ENCODE data around the gene OPTC. TPM values are rescaled to one million over a fixed set of nuclear protein-coding genes. Genes with fewer than 3 reads are reported as not detected.

The OPTC gene
- polyA plus RNA-seq, 1 experiment = not detected

- H3K9me3 ChIP-seq (ENCODE audit: control insufficient read depth, insufficient read depth, low read length) = no peaks in the 10 kb centered on the region
- TF ChIP-seq, protein P1, sequence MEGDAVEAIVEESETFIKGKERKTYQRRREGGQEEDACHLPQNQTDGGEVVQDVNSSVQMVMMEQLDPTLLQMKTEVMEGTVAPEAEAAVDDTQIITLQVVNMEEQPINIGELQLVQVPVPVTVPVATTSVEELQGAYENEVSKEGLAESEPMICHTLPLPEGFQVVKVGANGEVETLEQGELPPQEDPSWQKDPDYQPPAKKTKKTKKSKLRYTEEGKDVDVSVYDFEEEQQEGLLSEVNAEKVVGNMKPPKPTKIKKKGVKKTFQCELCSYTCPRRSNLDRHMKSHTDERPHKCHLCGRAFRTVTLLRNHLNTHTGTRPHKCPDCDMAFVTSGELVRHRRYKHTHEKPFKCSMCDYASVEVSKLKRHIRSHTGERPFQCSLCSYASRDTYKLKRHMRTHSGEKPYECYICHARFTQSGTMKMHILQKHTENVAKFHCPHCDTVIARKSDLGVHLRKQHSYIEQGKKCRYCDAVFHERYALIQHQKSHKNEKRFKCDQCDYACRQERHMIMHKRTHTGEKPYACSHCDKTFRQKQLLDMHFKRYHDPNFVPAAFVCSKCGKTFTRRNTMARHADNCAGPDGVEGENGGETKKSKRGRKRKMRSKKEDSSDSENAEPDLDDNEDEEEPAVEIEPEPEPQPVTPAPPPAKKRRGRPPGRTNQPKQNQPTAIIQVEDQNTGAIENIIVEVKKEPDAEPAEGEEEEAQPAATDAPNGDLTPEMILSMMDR (IDR thresholded peaks at IDR 0.05; ENCODE audit: low read depth, low read length) = no peak
- POLR2A ChIA-PET = no interaction called here
- DNase-seq (ENCODE audit: low read depth, low spot score) = no peak
- H3K27me3 ChIP-seq (ENCODE audit: control insufficient read depth, insufficient read depth, low read length) = peaks cover 6% of the 10 kb centered on the region
- CTCF ChIA-PET = no interaction called here
- H3K27ac ChIP-seq (ENCODE audit: low read depth, low read length) = no peak overlapping the region
- H3K4me3 ChIP-seq (ENCODE audit: low read depth, low read length) = no peak overlapping the region
These were observed 32.2 kb upstream of the OPTC start for GRCh38 chr1:203461717-203462116.

GRCh38 chr1:203462143-203462542, 31.8 kb upstream of the OPTC start:
- no peak for DNase-seq (ENCODE audit: low read depth, low spot score)
- Histone ChIP-seq H3K4me3 (ENCODE audit: low read depth, low read length) (no peak overlapping the region), H3K27ac (ENCODE audit: low read depth, low read length) (no peak overlapping the region), H3K27me3 (ENCODE audit: control insufficient read depth, insufficient read depth, low read length) (peaks cover 2% of the 10 kb centered on the region), H3K9me3 (ENCODE audit: control insufficient read depth, insufficient read depth, low read length) (no peaks in the 10 kb centered on the region)
- ChIA-PET CTCF (no interaction called here), POLR2A (no interaction called here)
- TF ChIP-seq, protein P1 (IDR thresholded peaks at IDR 0.05; ENCODE audit: low read depth, low read length) = no peak

DNA sequence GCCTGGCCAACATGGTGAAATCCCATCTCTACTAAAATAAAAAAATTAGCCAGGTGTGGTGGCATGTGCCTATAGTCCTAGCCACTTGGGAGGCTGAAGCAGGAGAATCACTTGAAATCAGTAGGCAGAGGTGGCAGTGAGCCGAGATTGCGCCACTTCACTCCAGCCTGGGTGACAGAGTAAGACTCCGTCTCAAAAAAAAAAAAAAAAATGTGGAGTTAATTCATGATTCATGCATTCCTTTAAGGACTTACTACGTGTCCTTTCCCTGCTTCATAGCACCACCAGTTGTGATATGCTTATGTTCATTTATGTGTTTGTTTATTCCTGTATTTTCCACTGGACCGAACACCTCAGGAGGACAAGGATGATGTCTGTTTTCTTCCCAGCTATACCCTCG, 31.1 kb upstream of the OPTC start:
- no peak overlapping the region for H3K4me3 ChIP-seq (ENCODE audit: low read depth, low read length)
- no peaks in the 10 kb centered on the region for H3K9me3 ChIP-seq (ENCODE audit: control insufficient read depth, insufficient read depth, low read length)
- TF ChIP-seq, protein P1 (IDR thresholded peaks at IDR 0.05; ENCODE audit: low read depth, low read length) = no peak
- H3K27me3 ChIP-seq (ENCODE audit: control insufficient read depth, insufficient read depth, low read length) = peaks cover 2% of the 10 kb centered on the region
- no peak for DNase-seq (ENCODE audit: low read depth, low spot score)
- ChIA-PET CTCF (interaction anchor here (0.5 to 2.0 kb wide), 4 partner anchors 13 to 349 kb away, joined by 3 to 9 read pairs (median 4); partner anchors contain the start of gene PRELP), POLR2A (no interaction called here)
- no peak overlapping the region for H3K27ac ChIP-seq (ENCODE audit: low read depth, low read length)

- CTCF ChIA-PET = interaction anchor here (1.1 to 2.0 kb wide), 5 partner anchors 12 to 238 kb away, joined by 3 to 9 read pairs (median 3); partner anchors contain the start of gene PRELP
- POLR2A ChIA-PET = no interaction called here
- no peaks in the 10 kb centered on the region for H3K9me3 ChIP-seq (ENCODE audit: control insufficient read depth, insufficient read depth, low read length)
- H3K27ac ChIP-seq (ENCODE audit: low read depth, low read length) = peak overlapping the region; percentile 39
- TF ChIP-seq, protein P1 (IDR thresholded peaks at IDR 0.05; ENCODE audit: low read depth, low read length) = peak; percentile 15; the same call in 1 of the 2 replicates
- DNase-seq (ENCODE audit: low read depth, low spot score) = no peak
- H3K27me3 ChIP-seq (ENCODE audit: control insufficient read depth, insufficient read depth, low read length) = peaks cover 2% of the 10 kb centered on the region
- H3K4me3 ChIP-seq (ENCODE audit: low read depth, low read length) = no peak overlapping the region
These were observed 30.4 kb upstream of the OPTC start for GRCh38 chr1:203463469-203464062.

- no peak for DNase-seq (ENCODE audit: low read depth, low spot score)
- POLR2A ChIA-PET = no interaction called here
- no peak overlapping the region for H3K27ac ChIP-seq (ENCODE audit: low read depth, low read length)
- no peak overlapping the region for H3K4me3 ChIP-seq (ENCODE audit: low read depth, low read length)
- TF ChIP-seq, protein P1 (IDR thresholded peaks at IDR 0.05; ENCODE audit: low read depth, low read length) = no peak
- no peaks in the 10 kb centered on the region for H3K9me3 ChIP-seq (ENCODE audit: control insufficient read depth, insufficient read depth, low read length)
- CTCF ChIA-PET = interaction anchor here (0.6 to 2.0 kb wide), 5 partner anchors 12 to 237 kb away, joined by 3 to 9 read pairs (median 3); partner anchors contain the start of gene PRELP
- no peaks in the 10 kb centered on the region for H3K27me3 ChIP-seq (ENCODE audit: control insufficient read depth, insufficient read depth, low read length)
These were observed 29.7 kb upstream of the OPTC start for GRCh38 chr1:203464226-203464625.

Measured in AG04450 (cell line).